Lung (tissue), 16 donors: ENCODE results near the gene RETREG2. TPM values are rescaled to one million over a fixed set of nuclear protein-coding genes. Genes with fewer than 3 reads are reported as not detected.
A peak's percentile ranks its signal among the peaks of the same experiment; 100 is the strongest.

Experiments used
- ATAC-seq: fragments of 200-7000 bp; cut with Tn5 transposase; one replicate; pipeline ENCODE4 v1.9.1; 2020; ENCODE audit warnings: moderate number of reproducible peaks; ENCODE audit not compliant: insufficient read depth, low FRiP score
- DNase-seq, 3 donors: peaks; one replicate each; pipeline ENCODE4 v3.0.0-alpha.2; 2013 to 2017
- H3K27ac ChIP-seq, 2 donors: one replicate each; pipeline ENCODE4 v1.5.1; 2013; ENCODE audit warnings: mild to moderate bottlenecking in 2 of 2, moderate library complexity in 2 of 2, control low read depth in 1 of 2, inconsistent platforms in 1 of 2, low read depth in 1 of 2, low read length in 1 of 2
- H3K27me3 ChIP-seq, 3 donors: one replicate each; pipeline ENCODE4 v1.5.1; 2013; ENCODE audit warnings: low read length in 2 of 3; ENCODE audit not compliant: control insufficient read depth in 3 of 3, insufficient read depth in 3 of 3
- H3K36me3 ChIP-seq, 4 donors: one replicate each; pipeline ENCODE4 v1.5.1; 2013; ENCODE audit warnings: low read length in 4 of 4, mild to moderate bottlenecking in 1 of 4, moderate library complexity in 1 of 4; ENCODE audit not compliant: control insufficient read depth in 4 of 4, insufficient read depth in 4 of 4
- H3K4me1 ChIP-seq, 5 donors: one replicate each; pipeline ENCODE4 v1.5.1; 2013; ENCODE audit warnings: low read length in 5 of 5, mild to moderate bottlenecking in 2 of 5, moderate library complexity in 1 of 5; ENCODE audit not compliant: control insufficient read depth in 5 of 5, insufficient read depth in 5 of 5
- H3K4me3 ChIP-seq: one replicate; pipeline ENCODE4 v1.5.1; 2013; ENCODE audit warnings: mild to moderate bottlenecking, control low read depth, moderate library complexity
- H3K9ac ChIP-seq, 2 donors: one replicate each; pipeline ENCODE4 v1.5.1; 2013; ENCODE audit warnings: low read length in 2 of 2, control low read depth in 1 of 2; ENCODE audit not compliant: insufficient read depth in 1 of 2
- H3K9me3 ChIP-seq, 4 donors: one replicate each; pipeline ENCODE4 v1.5.1; 2013; ENCODE audit warnings: low read length in 3 of 4, mild to moderate bottlenecking in 1 of 4, moderate library complexity in 1 of 4; ENCODE audit not compliant: control insufficient read depth in 4 of 4, insufficient read depth in 3 of 4
- CTCF ChIP-seq: IDR thresholded peaks from 2 replicates; pipeline ENCODE4 v1.5.1; 2012; ENCODE audit warnings: mild to moderate bottlenecking; ENCODE audit errors: control extremely low read depth, extremely low read depth
- WGBS, 2 donors: extraction: QIAGEN DNeasy Blood & Tissue Kit; methylation state at CpG; one replicate each; pipeline ENCODE4 v1.1.7; 2013; 5-methylcytosine and 5-hydroxymethylcytosine counted together
- long read RNA-seq, 5 donors: transcript quantifications; one replicate each; lab custom pipeline, GENCODE V29; 2026
- polyA plus RNA-seq, 2 donors: library from polyadenylated mRNA; stranded (reverse); fragments of 200-250 nt; gene quantifications; one replicate each; pipeline ENCODE4 v1.2.1, GENCODE V29; 2013
- total RNA-seq, 2 donors: library from RNA; depleted of rRNA in 1 of 2; stranded (reverse); fragments of >200 nt in 1 of 2; gene quantifications; one replicate each; pipeline ENCODE4 v1.2.1, GENCODE V29; 2014 to 2021
- donor health status: control.
- donor health status: control.
- donor health status: Bipolar disorder and iron deficiency.
- donor health status: healthy.
- donor health status: DM: yes; HTN: yes; CAD: no.

The RETREG2 gene, protein sequence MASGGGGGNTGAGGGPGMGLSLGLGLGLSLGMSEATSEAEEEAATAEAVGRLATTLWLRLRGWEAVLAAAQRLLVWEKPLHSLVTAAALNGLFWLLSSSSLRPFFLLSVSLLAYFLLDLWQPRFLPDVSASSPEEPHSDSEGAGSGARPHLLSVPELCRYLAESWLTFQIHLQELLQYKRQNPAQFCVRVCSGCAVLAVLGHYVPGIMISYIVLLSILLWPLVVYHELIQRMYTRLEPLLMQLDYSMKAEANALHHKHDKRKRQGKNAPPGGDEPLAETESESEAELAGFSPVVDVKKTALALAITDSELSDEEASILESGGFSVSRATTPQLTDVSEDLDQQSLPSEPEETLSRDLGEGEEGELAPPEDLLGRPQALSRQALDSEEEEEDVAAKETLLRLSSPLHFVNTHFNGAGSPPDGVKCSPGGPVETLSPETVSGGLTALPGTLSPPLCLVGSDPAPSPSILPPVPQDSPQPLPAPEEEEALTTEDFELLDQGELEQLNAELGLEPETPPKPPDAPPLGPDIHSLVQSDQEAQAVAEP
- total RNA-seq (10 to 100 TPM; 42.1 to 80.6 TPM), polyA plus RNA-seq (10 to 100 TPM; 46.8 to 56.6 TPM)
- long read RNA-seq, donor 1, full-length matches to known transcripts: 17 of 50 reads
- long read RNA-seq, donor 1, partial matches to known transcripts: 33 of 50 reads
- long read RNA-seq, donor 1, other reads (novel, unspliced or antisense): 0 of 50 reads
- long read RNA-seq, donor 2, full-length matches to known transcripts: 1 of 1 reads
- long read RNA-seq, donor 2, partial matches to known transcripts: 0 of 1 reads
- long read RNA-seq, donor 2, other reads (novel, unspliced or antisense): 0 of 1 reads
- long read RNA-seq, donor 3, full-length matches to known transcripts: 3 of 3 reads
- long read RNA-seq, donor 3, partial matches to known transcripts: 0 of 3 reads
- long read RNA-seq, donor 3, other reads (novel, unspliced or antisense): 0 of 3 reads
- long read RNA-seq, donor 4, full-length matches to known transcripts: 2 of 2 reads
- long read RNA-seq, donor 4, partial matches to known transcripts: 0 of 2 reads
- long read RNA-seq, donor 4, other reads (novel, unspliced or antisense): 0 of 2 reads
- long read RNA-seq, donor 5, full-length matches to known transcripts: 12 of 33 reads
- long read RNA-seq, donor 5, partial matches to known transcripts: 21 of 33 reads
- long read RNA-seq, donor 5, other reads (novel, unspliced or antisense): 0 of 33 reads

DNA sequence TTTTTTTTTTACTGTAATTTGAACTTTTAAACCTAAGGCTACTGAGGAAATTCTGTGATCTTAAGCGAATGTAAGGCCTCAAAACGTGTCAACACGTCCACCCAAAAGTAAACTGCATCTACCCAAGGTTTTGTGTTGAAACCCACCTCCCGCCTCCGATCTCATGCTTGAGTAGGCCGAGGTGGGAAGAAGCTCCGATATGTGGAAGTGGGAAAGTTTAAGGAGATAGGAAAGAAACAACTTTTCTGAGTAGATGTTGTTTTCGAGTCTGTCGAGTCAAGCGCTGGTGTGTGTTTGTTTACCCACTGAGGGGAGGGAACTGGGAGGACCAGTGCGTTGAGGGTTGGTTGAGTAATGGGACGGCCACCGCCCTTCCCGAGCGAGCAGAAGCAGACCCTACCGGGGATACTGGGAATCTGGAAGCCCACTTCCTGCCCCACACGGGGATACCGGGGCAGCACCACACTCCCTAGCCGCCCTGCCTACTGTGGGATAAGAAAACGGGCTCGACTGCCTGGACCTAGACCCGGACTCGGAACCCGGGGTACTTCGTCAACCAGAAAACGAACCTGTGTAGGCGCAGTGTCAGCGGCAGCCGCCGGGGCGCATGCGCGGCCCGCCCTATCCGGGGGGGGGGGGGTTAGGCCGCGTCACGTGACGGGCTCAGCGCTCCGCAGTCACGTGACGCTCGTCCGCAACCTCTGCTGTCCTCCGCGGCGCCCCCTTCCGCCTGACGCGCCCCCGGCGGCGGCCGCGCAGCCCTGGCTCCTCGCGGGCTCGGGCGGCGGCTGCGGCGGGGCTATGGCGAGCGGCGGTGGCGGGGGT lies at the start of gene RETREG2:
RETREG2 (plus strand) TSS at position 724 of the 825 bp plus-strand sequence; CDS start at position 802, 78 bp downstream.
- peaks cover 25 to 48% (median 31%) of the 10 kb centered on the region in 4 donors for H3K36me3 ChIP-seq
- ATAC-seq: peak; percentile 67

GRCh38 chr2:219128396-219128795 lies 49.7 kb upstream of the RETREG2 start:
- Histone ChIP-seq H3K4me3 (no peak overlapping the region), H3K27me3 (no peaks in the 10 kb centered on the region), H3K9me3 (no peaks in the 10 kb centered on the region), H3K9ac (no peak overlapping the region), H3K27ac (no peak overlapping the region), H3K4me1 (peaks cover 0 to 19% (median 13%) of the 10 kb centered on the region in 5 donors), H3K36me3 (peaks cover 0 to 2% (median 0%) of the 10 kb centered on the region in 4 donors)
- no peak for TF ChIP-seq CTCF
- no peak for DNase-seq
- WGBS, 2 donors: 32 to 54% methylated on average over 7 of the region's 7 CpGs
- ATAC-seq: no peak

More for the DNA sequence above, at the start of gene RETREG2:
- peak; percentile 92 to 95 (median 93) for DNase-seq
- H3K27ac ChIP-seq: peak within 1 kb of the TSS; percentile 98 to 100
- no peaks in the 10 kb centered on the region for H3K27me3 ChIP-seq
- peaks cover 3 to 23% (median 8%) of the 10 kb centered on the region in 5 donors for H3K4me1 ChIP-seq
- WGBS, 2 donors: 0% methylated on average over 45 to 67 of the region's 67 CpGs
- H3K4me3 ChIP-seq: peak within 1 kb of the TSS; percentile 92
- H3K9me3 ChIP-seq: no peaks in the 10 kb centered on the region
- peak; percentile 9 for TF ChIP-seq CTCF
- H3K9ac ChIP-seq: peak within 1 kb of the TSS; percentile 67 to 84

DNA sequence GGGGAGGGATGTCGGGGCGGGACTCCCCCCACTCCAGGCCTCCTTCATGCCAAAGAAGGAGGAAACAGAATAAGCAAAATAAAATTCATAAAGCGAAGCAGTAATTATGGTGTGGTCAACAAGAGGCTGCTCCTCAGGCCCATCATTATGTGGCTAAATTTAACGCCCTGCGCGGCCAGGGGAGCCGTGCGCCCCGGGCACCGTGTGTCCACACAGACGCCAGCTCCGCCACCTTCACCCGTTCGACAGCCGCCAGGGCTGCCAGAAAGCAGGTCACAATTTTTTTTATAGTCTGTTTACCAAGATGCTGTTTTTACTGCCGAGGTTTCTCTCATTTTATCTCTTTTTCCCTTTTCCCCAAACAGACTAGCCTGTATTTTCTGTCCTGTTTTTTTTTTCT lies 48.5 kb upstream of the RETREG2 start:
- peaks cover 0 to 11% (median 6%) of the 10 kb centered on the region in 5 donors for H3K4me1 ChIP-seq
- DNase-seq (no peak), ATAC-seq (no peak)
- H3K9me3 ChIP-seq: no peaks in the 10 kb centered on the region
- no peak overlapping the region for H3K9ac ChIP-seq
- H3K27ac ChIP-seq: no peak overlapping the region
- H3K4me3 ChIP-seq: no peak overlapping the region
- 96 to 98% methylated on average over 16 of the region's 16 CpGs for WGBS, 2 donors
- no peak for TF ChIP-seq CTCF
- H3K36me3 ChIP-seq: peaks cover 0 to 2% (median 0%) of the 10 kb centered on the region in 4 donors
- no peaks in the 10 kb centered on the region for H3K27me3 ChIP-seq
